HEK293 (cell line): ENCODE measurements around the gene IL11.

Experiments
- CTCF ChIA-PET: fragments of 350-600 bp; formaldehyde crosslinking; extraction: SDS; loops from one replicate; lab custom pipeline; 2021; ENCODE audit warnings: antibody characterized with exemption; lab: Yijun Ruan, JAX
- POLR2A ChIA-PET: fragments of 300-600 bp; formaldehyde crosslinking; extraction: SDS; loops from one replicate; lab custom pipeline; 2020; ENCODE audit warnings: antibody characterized with exemption, inconsistent platforms; lab: Yijun Ruan, JAX
- H3K27ac ChIP-seq: fragments of 200-500 bp; sonication (Bioruptor generic); 2 replicates; pipeline ENCODE4 v1.5.1; 2014; ENCODE audit warnings: low read depth, low read length, control low read depth, inconsistent platforms; ENCODE audit errors: extremely low read depth
- H3K36me3 ChIP-seq, 2 experiments: fragments of 200-500 bp in 1 of 2; sonication (Bioruptor generic) in 1 of 2; 1 replicate in 1 of 2; 2 replicates in 1 of 2; pipeline ENCODE4 v1.5.1; 2014 to 2017; ENCODE audit warnings: inconsistent platforms in 2 of 2, low read length in 2 of 2; ENCODE audit not compliant: control insufficient read depth in 2 of 2, insufficient read depth in 1 of 2
- H3K4me1 ChIP-seq: fragments of 200-500 bp; sonication (Bioruptor generic); 2 replicates; pipeline ENCODE4 v1.5.1; 2014; ENCODE audit warnings: mild to moderate bottlenecking, low read length, inconsistent platforms; ENCODE audit not compliant: control insufficient read depth, insufficient read depth
- H3K4me3 ChIP-seq: 2 replicates; pipeline ENCODE4 v1.5.1; 2011; ENCODE audit warnings: low read depth, mild to moderate bottlenecking, control low read depth, low read length, moderate library complexity
- H3K9me3 ChIP-seq: fragments of 200-500 bp; sonication (Bioruptor generic); 2 replicates; pipeline ENCODE4 v1.5.1; 2014; ENCODE audit warnings: low read depth, low read length, inconsistent platforms; ENCODE audit not compliant: control insufficient read depth, insufficient read depth
- GLIS2 ChIP-seq: fragments of 450-650 bp; formaldehyde crosslinking; IDR thresholded peaks from 2 replicates; pipeline ENCODE4 v1.5.1; 2016; ENCODE audit warnings: missing biosample characterization, missing genetic modification characterization
- HOXC10 ChIP-seq: sonication (generic); formaldehyde crosslinking; IDR thresholded peaks from 2 replicates; pipeline ENCODE4 v1.8.1; 2023; ENCODE audit warnings: mild to moderate bottlenecking, missing genetic modification reagents
- KLF7 ChIP-seq: fragments of 450-650 bp; formaldehyde crosslinking; IDR thresholded peaks from 2 replicates; pipeline ENCODE4 v1.5.1; 2016; ENCODE audit warnings: missing biosample characterization, missing genetic modification characterization, borderline replicate concordance
- MZF1 ChIP-seq: fragments of 450-650 bp; formaldehyde crosslinking; IDR thresholded peaks from 2 replicates; pipeline ENCODE4 v1.5.1; 2017; ENCODE audit warnings: missing biosample characterization, missing genetic modification characterization, borderline replicate concordance
- SCRT1 ChIP-seq: fragments of 450-650 bp; formaldehyde crosslinking; IDR thresholded peaks from 2 replicates; pipeline ENCODE4 v1.5.1; 2016; ENCODE audit warnings: missing biosample characterization, missing genetic modification characterization, borderline replicate concordance
- ZBTB17 ChIP-seq: fragments of 450-650 bp; formaldehyde crosslinking; IDR thresholded peaks from 2 replicates; pipeline ENCODE4 v1.5.1; 2016; ENCODE audit warnings: missing biosample characterization, missing genetic modification characterization
- ZBTB20 ChIP-seq: fragments of 450-650 bp; formaldehyde crosslinking; IDR thresholded peaks from 2 replicates; pipeline ENCODE4 v1.5.1; 2016; ENCODE audit warnings: missing biosample characterization, missing genetic modification characterization
- ZBTB48 ChIP-seq: fragments of 450-650 bp; formaldehyde crosslinking; IDR thresholded peaks from 2 replicates; pipeline ENCODE4 v1.5.1; 2016; ENCODE audit warnings: missing biosample characterization, missing genetic modification characterization
- ZBTB6 ChIP-seq: fragments of 450-650 bp; formaldehyde crosslinking; IDR thresholded peaks from 2 replicates; pipeline ENCODE4 v1.5.1; 2017; ENCODE audit warnings: missing biosample characterization, missing genetic modification characterization
- ZEB2 ChIP-seq: fragments of 450-650 bp; formaldehyde crosslinking; IDR thresholded peaks from 2 replicates; pipeline ENCODE4 v1.5.1; 2016; ENCODE audit warnings: missing biosample characterization, missing genetic modification characterization
- ZNF133 ChIP-seq: fragments of 450-650 bp; formaldehyde crosslinking; IDR thresholded peaks from 2 replicates; pipeline ENCODE4 v1.5.1; 2016; ENCODE audit warnings: missing biosample characterization, missing genetic modification characterization
- ZNF140 ChIP-seq: fragments of 450-650 bp; formaldehyde crosslinking; IDR thresholded peaks from 2 replicates; pipeline ENCODE4 v1.5.1; 2016; ENCODE audit warnings: missing biosample characterization, missing genetic modification characterization
- ZNF202 ChIP-seq: fragments of 450-650 bp; formaldehyde crosslinking; IDR thresholded peaks from 2 replicates; pipeline ENCODE4 v1.5.1; 2016; ENCODE audit warnings: missing biosample characterization, missing genetic modification characterization, borderline replicate concordance
- ZNF211 ChIP-seq: fragments of 450-650 bp; formaldehyde crosslinking; IDR thresholded peaks from 2 replicates; pipeline ENCODE4 v1.5.1; 2016; ENCODE audit warnings: low read depth, missing biosample characterization, missing genetic modification characterization
- ZNF223 ChIP-seq: fragments of 450-650 bp; formaldehyde crosslinking; IDR thresholded peaks from 2 replicates; pipeline ENCODE4 v1.5.1; 2016; ENCODE audit warnings: missing biosample characterization, missing genetic modification characterization
- ZNF23 ChIP-seq: fragments of 450-650 bp; formaldehyde crosslinking; IDR thresholded peaks from 2 replicates; pipeline ENCODE4 v1.5.1; 2016; ENCODE audit warnings: missing biosample characterization, missing genetic modification characterization, borderline replicate concordance
- ZNF24 ChIP-seq: fragments of 450-650 bp; formaldehyde crosslinking; IDR thresholded peaks from 2 replicates; pipeline ENCODE4 v1.5.1; 2016; ENCODE audit warnings: missing biosample characterization, missing genetic modification characterization
- ZNF274 ChIP-seq, 2 experiments: fragments of 200-500 bp in 1 of 2; fragments of 450-650 bp in 1 of 2; sonication (Bioruptor generic) in 1 of 2; formaldehyde crosslinking in 1 of 2; IDR thresholded peaks; 2 replicates each; pipeline versions ENCODE4 v1.5.1 to v1.6.1; 2014 to 2016; ENCODE audit warnings: borderline replicate concordance in 1 of 2, inconsistent platforms in 1 of 2, low read length in 1 of 2, missing biosample characterization in 1 of 2, missing genetic modification characterization in 1 of 2
- ZNF341 ChIP-seq: fragments of 450-650 bp; formaldehyde crosslinking; IDR thresholded peaks from 2 replicates; pipeline ENCODE4; 2016; ENCODE audit warnings: low read depth, missing biosample characterization, missing genetic modification characterization
- ZNF37A ChIP-seq: fragments of 450-650 bp; IDR thresholded peaks from 2 replicates; pipeline ENCODE4 v1.5.1; 2018; ENCODE audit warnings: missing biosample characterization, missing genetic modification characterization
- ZNF48 ChIP-seq: fragments of 450-650 bp; formaldehyde crosslinking; IDR thresholded peaks from 2 replicates; pipeline ENCODE4 v1.5.1; 2016; ENCODE audit warnings: missing biosample characterization, missing genetic modification characterization
- ZNF514 ChIP-seq: fragments of 450-650 bp; formaldehyde crosslinking; IDR thresholded peaks from 2 replicates; pipeline ENCODE4 v1.5.1; 2016; ENCODE audit warnings: missing biosample characterization, missing genetic modification characterization
- ZNF529 ChIP-seq: fragments of 450-650 bp; formaldehyde crosslinking; IDR thresholded peaks from 2 replicates; pipeline ENCODE4 v1.5.1; 2017; ENCODE audit warnings: missing genetic modification characterization, missing biosample characterization; ENCODE audit not compliant: insufficient replicate concordance
- ZNF571 ChIP-seq: fragments of 450-650 bp; formaldehyde crosslinking; IDR thresholded peaks from 2 replicates; pipeline ENCODE4 v1.5.0; 2017; ENCODE audit warnings: missing biosample characterization, missing genetic modification characterization
- ZNF596 ChIP-seq: fragments of 450-650 bp; IDR thresholded peaks from 2 replicates; pipeline ENCODE4 v1.5.0; 2018; ENCODE audit warnings: missing biosample characterization, mild to moderate bottlenecking, missing genetic modification characterization, moderate library complexity
- ZNF654 ChIP-seq: fragments of 450-650 bp; formaldehyde crosslinking; IDR thresholded peaks from 2 replicates; pipeline ENCODE4 v1.5.1; 2016; ENCODE audit warnings: low read depth, missing biosample characterization, missing genetic modification characterization
- ZNF792 ChIP-seq: fragments of 450-650 bp; formaldehyde crosslinking; IDR thresholded peaks from 2 replicates; pipeline ENCODE4 v1.5.1; 2016; ENCODE audit warnings: missing biosample characterization, missing genetic modification characterization
- ZNF830 ChIP-seq: fragments of 450-650 bp; IDR thresholded peaks from 2 replicates; pipeline ENCODE4 v1.5.0; 2018; ENCODE audit warnings: missing biosample characterization, missing genetic modification characterization, low read depth, mild to moderate bottlenecking, moderate library complexity
- ZNF843 ChIP-seq: fragments of 450-650 bp; formaldehyde crosslinking; IDR thresholded peaks from 2 replicates; pipeline ENCODE4 v1.5.1; 2016; ENCODE audit warnings: missing biosample characterization, missing genetic modification characterization
- ZSCAN16 ChIP-seq: fragments of 450-650 bp; formaldehyde crosslinking; IDR thresholded peaks from 2 replicates; pipeline ENCODE4 v1.5.1; 2016; ENCODE audit warnings: missing biosample characterization, missing genetic modification characterization
- ZSCAN4 ChIP-seq: fragments of 450-650 bp; formaldehyde crosslinking; IDR thresholded peaks from 2 replicates; pipeline ENCODE4 v1.5.1; 2017; ENCODE audit warnings: missing biosample characterization, missing genetic modification characterization
- ZSCAN5A ChIP-seq: fragments of 450-650 bp; formaldehyde crosslinking; IDR thresholded peaks from 2 replicates; pipeline ENCODE4 v1.5.1; 2016; ENCODE audit warnings: missing biosample characterization, missing genetic modification characterization

Gene IL11

GRCh38 chr19:55390461-55390880 lies 20.2 kb upstream of the IL11 start (continued):
- TF ChIP-seq GLIS2 (tag by site-specific recombination) (peak; percentile 64), SCRT1 (no peak), ZNF211 (tag by site-specific recombination) (no peak), ZNF202 (tag by site-specific recombination) (no peak), ZNF654 (tag by site-specific recombination) (no peak), ZNF140 (tag by site-specific recombination) (no peak), HOXC10 (CRISPR knock-in tag) (no peak), ZBTB48 (tag by site-specific recombination) (no peak), ZNF23 (tag by site-specific recombination) (no peak), ZBTB6 (no peak), ZSCAN4 (no peak), ZNF223 (tag by site-specific recombination) (no peak), ZNF24 (tag by site-specific recombination) (no peak), ZBTB17 (peak; percentile 60; the same call in 1 of the 2 replicates), ZNF830 (tag by site-specific recombination) (no peak), ZNF843 (tag by site-specific recombination) (no peak), ZSCAN5A (tag by site-specific recombination) (no peak), MZF1 (tag by site-specific recombination) (no peak), ZNF133 (tag by site-specific recombination) (no peak), ZNF792 (no peak), ZNF274 (IDR thresholded peaks at IDR 0.05; ENCODE audit: low read length) (no peak), ZNF274 (tag by site-specific recombination; IDR thresholded peaks at IDR 0.05; ENCODE audit: borderline replicate concordance) (no peak), ZNF514 (tag by site-specific recombination) (no peak), ZSCAN16 (tag by site-specific recombination) (no peak), ZBTB20 (tag by site-specific recombination) (no peak)

GRCh38 chr19:55389386-55390317 lies 19.4 kb upstream of the IL11 start:
- Histone ChIP-seq H3K4me1 (peaks cover 29% of the 10 kb centered on the region), H3K4me3 (no peak overlapping the region), H3K36me3 (peaks cover 8 to 59% of the 10 kb centered on the region in 2 experiments), H3K27ac (peak overlapping the region; percentile 34; the same call in 1 of the 2 replicates), H3K9me3 (no peaks in the 10 kb centered on the region)
- CTCF ChIA-PET, result interaction anchor here (1.0 to 4.4 kb wide), 6 partner anchors 51 to 248 kb away, joined by 3 to 20 read pairs (median 4); no protein-coding TSS in a partner anchor
- POLR2A ChIA-PET, result interaction anchor here (0.7 to 7.3 kb wide), 11 partner anchors 10 to 130 kb away, joined by 3 to 78 read pairs (median 7); partner anchors contain the start of genes KMT5C, UBE2S and ZNF628
- TF ChIP-seq KLF7 (tag by site-specific recombination), result no peak
- no peak for TF ChIP-seq ZNF596 (tag by site-specific recombination)
- no peak for TF ChIP-seq ZEB2 (tag by site-specific recombination)
- TF ChIP-seq MZF1 (tag by site-specific recombination), result no peak
- no peak for TF ChIP-seq ZNF37A (tag by site-specific recombination)
- TF ChIP-seq ZNF571 (tag by site-specific recombination), result no peak
- no peak for TF ChIP-seq ZNF48 (tag by site-specific recombination)
- TF ChIP-seq ZNF529 (tag by site-specific recombination), result no peak
- TF ChIP-seq ZNF341 (tag by site-specific recombination), result no peak
